ENCODE data around the gene IQCM.

Gene IQCM

GRCh38 chr4:149815743-149816142 is at the start of gene IQCM:
Gene IQCM (minus strand): TSS chr4:149815843. CDS start chr4:149742691, 73,152 bp downstream.
- no peak for DNase-seq (ENCODE audit: extremely low spot score)
- CTCF ChIA-PET, result no interaction called here
- POLR2A ChIA-PET, result no interaction called here
- TF ChIP-seq BHLHE40 (IDR thresholded peaks at IDR 0.05; ENCODE audit: borderline replicate concordance) (no peak), ARNT (IDR thresholded peaks at IDR 0.05) (no peak), ZNF384 (IDR thresholded peaks at IDR 0.05) (no peak), SP1 (IDR thresholded peaks at IDR 0.05) (no peak), PKNOX1 (IDR thresholded peaks at IDR 0.05) (no peak), SUZ12 (IDR thresholded peaks at IDR 0.05) (no peak), NFRKB (IDR thresholded peaks at IDR 0.05) (no peak), FOXA1 (IDR thresholded peaks at IDR 0.05) (no peak), FOXK2 (IDR thresholded peaks at IDR 0.05) (no peak), CTBP1 (IDR thresholded peaks at IDR 0.05; ENCODE audit: borderline replicate concordance) (no peak), L3MBTL2 (conservative IDR thresholded peaks at IDR 0.05) (no peak), LEF1 (IDR thresholded peaks at IDR 0.05; ENCODE audit: borderline replicate concordance) (no peak), ELF4 (IDR thresholded peaks at IDR 0.05) (no peak), FOXM1 (IDR thresholded peaks at IDR 0.05; ENCODE audit: borderline replicate concordance) (no peak), HDGF (IDR thresholded peaks at IDR 0.05; ENCODE audit: borderline replicate concordance) (no peak), TARDBP (IDR thresholded peaks at IDR 0.05) (no peak)

- TF ChIP-seq PKNOX1 (IDR thresholded peaks at IDR 0.05), result no peak
- TF ChIP-seq FOXM1 (IDR thresholded peaks at IDR 0.05; ENCODE audit: borderline replicate concordance), result no peak
- TF ChIP-seq SP1 (IDR thresholded peaks at IDR 0.05), result no peak
- TF ChIP-seq ZNF384 (IDR thresholded peaks at IDR 0.05), result no peak
- TF ChIP-seq ARNT (IDR thresholded peaks at IDR 0.05), result no peak
- DNase-seq (ENCODE audit: extremely low spot score), result no peak
- ChIA-PET POLR2A (no interaction called here), CTCF (no interaction called here)
These were observed 41.8 kb upstream of the IQCM start for GRCh38 chr4:149857446-149857845.

GRCh38 chr4:149845743-149846142 is 30.1 kb upstream of the IQCM start:
- ChIA-PET CTCF (no interaction called here), POLR2A (no interaction called here)
- DNase-seq (ENCODE audit: extremely low spot score), result no peak
- no peak for TF ChIP-seq ARNT (IDR thresholded peaks at IDR 0.05)

GRCh38 chr4:149841686-149842085 is 26.0 kb upstream of the IQCM start:
- POLR2A ChIA-PET, result no interaction called here
- DNase-seq (ENCODE audit: extremely low spot score), result no peak
- CTCF ChIA-PET, result interaction anchor here (0.6 kb wide), 1 partner anchor 1061 kb away, joined by 5 read pairs; no protein-coding TSS in a partner anchor
- TF ChIP-seq NFRKB (IDR thresholded peaks at IDR 0.05) (no peak), L3MBTL2 (conservative IDR thresholded peaks at IDR 0.05) (no peak), BHLHE40 (IDR thresholded peaks at IDR 0.05; ENCODE audit: borderline replicate concordance) (no peak), ZNF384 (IDR thresholded peaks at IDR 0.05) (no peak), FOXK2 (IDR thresholded peaks at IDR 0.05) (no peak), LEF1 (IDR thresholded peaks at IDR 0.05; ENCODE audit: borderline replicate concordance) (no peak), PKNOX1 (IDR thresholded peaks at IDR 0.05) (no peak), SP1 (IDR thresholded peaks at IDR 0.05) (no peak), CTBP1 (IDR thresholded peaks at IDR 0.05; ENCODE audit: borderline replicate concordance) (no peak), FOXA1 (IDR thresholded peaks at IDR 0.05) (no peak)

- CTCF ChIA-PET, result no interaction called here
- POLR2A ChIA-PET, result no interaction called here
- no peak for DNase-seq (ENCODE audit: extremely low spot score)
- TF ChIP-seq FOXM1 (IDR thresholded peaks at IDR 0.05; ENCODE audit: borderline replicate concordance) (no peak), HDGF (IDR thresholded peaks at IDR 0.05; ENCODE audit: borderline replicate concordance) (no peak), SUZ12 (IDR thresholded peaks at IDR 0.05) (no peak), ZNF384 (IDR thresholded peaks at IDR 0.05) (no peak), PKNOX1 (IDR thresholded peaks at IDR 0.05) (no peak), LEF1 (IDR thresholded peaks at IDR 0.05; ENCODE audit: borderline replicate concordance) (no peak), FOXA1 (IDR thresholded peaks at IDR 0.05) (no peak), TARDBP (IDR thresholded peaks at IDR 0.05) (no peak), FOXK2 (IDR thresholded peaks at IDR 0.05) (no peak), L3MBTL2 (conservative IDR thresholded peaks at IDR 0.05) (no peak), SP1 (IDR thresholded peaks at IDR 0.05) (no peak), ARNT (IDR thresholded peaks at IDR 0.05) (no peak), NFRKB (IDR thresholded peaks at IDR 0.05) (no peak), BHLHE40 (IDR thresholded peaks at IDR 0.05; ENCODE audit: borderline replicate concordance) (no peak), CTBP1 (IDR thresholded peaks at IDR 0.05; ENCODE audit: borderline replicate concordance) (no peak), ELF4 (IDR thresholded peaks at IDR 0.05) (no peak)
These were observed 22.4 kb upstream of the IQCM start for GRCh38 chr4:149838036-149838435.

GRCh38 chr4:149836546-149836945 is 20.9 kb upstream of the IQCM start:
- ChIA-PET POLR2A (no interaction called here), CTCF (no interaction called here)
- DNase-seq (ENCODE audit: extremely low spot score), result no peak
- TF ChIP-seq PKNOX1 (IDR thresholded peaks at IDR 0.05) (no peak), TARDBP (IDR thresholded peaks at IDR 0.05) (no peak), BHLHE40 (IDR thresholded peaks at IDR 0.05; ENCODE audit: borderline replicate concordance) (no peak), ARNT (IDR thresholded peaks at IDR 0.05) (no peak), L3MBTL2 (conservative IDR thresholded peaks at IDR 0.05) (no peak), FOXA1 (IDR thresholded peaks at IDR 0.05) (no peak), LEF1 (IDR thresholded peaks at IDR 0.05; ENCODE audit: borderline replicate concordance) (no peak), FOXM1 (IDR thresholded peaks at IDR 0.05; ENCODE audit: borderline replicate concordance) (no peak), CTBP1 (IDR thresholded peaks at IDR 0.05; ENCODE audit: borderline replicate concordance) (no peak), ZNF384 (IDR thresholded peaks at IDR 0.05) (no peak), SUZ12 (IDR thresholded peaks at IDR 0.05) (no peak), FOXK2 (IDR thresholded peaks at IDR 0.05) (no peak), HDGF (IDR thresholded peaks at IDR 0.05; ENCODE audit: borderline replicate concordance) (no peak), ELF4 (IDR thresholded peaks at IDR 0.05) (no peak), SP1 (IDR thresholded peaks at IDR 0.05) (no peak), NFRKB (IDR thresholded peaks at IDR 0.05) (no peak)
